ENCODE measurements around the gene FLT4. TPM values are rescaled to one million over a fixed set of nuclear protein-coding genes. Genes with fewer than 3 reads are reported as not detected.

Gene FLT4
- total and polyA plus RNA-seq, 9 of the 15 experiments (the other 6 are each of a cell fraction or from before 2014, with no cell fraction given) = 0.01 to 0.42 (median 0.14) TPM; not detected in 2

DNA sequence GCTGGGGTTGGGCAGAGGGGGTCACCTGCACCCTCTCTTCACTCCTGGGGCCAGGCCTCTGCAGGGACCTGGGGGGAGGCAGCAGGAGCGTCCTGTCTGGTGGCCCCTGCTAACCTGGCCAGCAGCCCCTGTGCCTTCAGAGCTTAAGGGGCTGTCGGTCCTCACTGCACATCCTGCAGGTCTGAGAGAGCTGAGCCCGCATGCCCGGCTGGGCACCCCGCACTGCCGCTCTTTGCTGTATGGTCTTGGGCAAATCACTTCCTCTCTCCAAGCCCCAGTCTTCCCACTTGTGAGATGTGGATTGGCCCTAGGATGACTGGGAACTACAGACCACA, 7.9 kb downstream of the FLT4 start (continued):
- no peak for TF ChIP-seq NUFIP1 (IDR thresholded peaks at IDR 0.05; ENCODE audit: partially characterized antibody)
- TF ChIP-seq, protein P1, sequence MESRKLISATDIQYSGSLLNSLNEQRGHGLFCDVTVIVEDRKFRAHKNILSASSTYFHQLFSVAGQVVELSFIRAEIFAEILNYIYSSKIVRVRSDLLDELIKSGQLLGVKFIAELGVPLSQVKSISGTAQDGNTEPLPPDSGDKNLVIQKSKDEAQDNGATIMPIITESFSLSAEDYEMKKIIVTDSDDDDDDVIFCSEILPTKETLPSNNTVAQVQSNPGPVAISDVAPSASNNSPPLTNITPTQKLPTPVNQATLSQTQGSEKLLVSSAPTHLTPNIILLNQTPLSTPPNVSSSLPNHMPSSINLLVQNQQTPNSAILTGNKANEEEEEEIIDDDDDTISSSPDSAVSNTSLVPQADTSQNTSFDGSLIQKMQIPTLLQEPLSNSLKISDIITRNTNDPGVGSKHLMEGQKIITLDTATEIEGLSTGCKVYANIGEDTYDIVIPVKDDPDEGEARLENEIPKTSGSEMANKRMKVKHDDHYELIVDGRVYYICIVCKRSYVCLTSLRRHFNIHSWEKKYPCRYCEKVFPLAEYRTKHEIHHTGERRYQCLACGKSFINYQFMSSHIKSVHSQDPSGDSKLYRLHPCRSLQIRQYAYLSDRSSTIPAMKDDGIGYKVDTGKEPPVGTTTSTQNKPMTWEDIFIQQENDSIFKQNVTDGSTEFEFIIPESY (CRISPR knock-in tag; IDR thresholded peaks at IDR 0.05) = no peak
- no peak for TF ChIP-seq ETV1 (tag; conservative IDR thresholded peaks at IDR 0.05; ENCODE audit: low read depth)
- TF ChIP-seq, protein P2, sequence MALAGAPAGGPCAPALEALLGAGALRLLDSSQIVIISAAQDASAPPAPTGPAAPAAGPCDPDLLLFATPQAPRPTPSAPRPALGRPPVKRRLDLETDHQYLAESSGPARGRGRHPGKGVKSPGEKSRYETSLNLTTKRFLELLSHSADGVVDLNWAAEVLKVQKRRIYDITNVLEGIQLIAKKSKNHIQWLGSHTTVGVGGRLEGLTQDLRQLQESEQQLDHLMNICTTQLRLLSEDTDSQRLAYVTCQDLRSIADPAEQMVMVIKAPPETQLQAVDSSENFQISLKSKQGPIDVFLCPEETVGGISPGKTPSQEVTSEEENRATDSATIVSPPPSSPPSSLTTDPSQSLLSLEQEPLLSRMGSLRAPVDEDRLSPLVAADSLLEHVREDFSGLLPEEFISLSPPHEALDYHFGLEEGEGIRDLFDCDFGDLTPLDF (CRISPR knock-in tag; IDR thresholded peaks at IDR 0.05) = no peak
- no peak for TF ChIP-seq ZSCAN32 (CRISPR knock-in tag; IDR thresholded peaks at IDR 0.05)
- no peak for TF ChIP-seq ZNF707 (CRISPR knock-in tag; conservative IDR thresholded peaks at IDR 0.05)
- no peak for TF ChIP-seq ZFP36 (IDR thresholded peaks at IDR 0.05; ENCODE audit: low read depth, low read length, partially characterized antibody)
